GM12878 (cell line): ENCODE data around the gene PAXX. TPM values are rescaled to one million over a fixed set of nuclear protein-coding genes. Genes with fewer than 3 reads are reported as not detected.

Experiments
- ATAC-seq: fragments of 200-7000 bp; cut with Tn5 transposase; 3 replicates; pipeline ENCODE4 v1.9.1; 2020; ENCODE audit warnings: mild to moderate bottlenecking, moderate library complexity
- BruUV-seq: library from RNA; stranded (reverse); fragments of 400-500 nt; replicated peaks from 2 replicates; lab custom pipeline; 2021; lab: Mats Ljungman, UMichigan
- CTCF ChIA-PET: fragments of 300-600 bp; sonication (Branson Sonifier 250); formaldehyde crosslinking; extraction: SDS; loops from one replicate; lab custom pipeline; 2021; ENCODE audit warnings: inconsistent platforms; lab: Yijun Ruan, JAX
- POLR2A ChIA-PET: fragments of 350-600 bp; formaldehyde crosslinking; extraction: SDS; loops from one replicate; lab custom pipeline; 2021; ENCODE audit warnings: inconsistent platforms; lab: Charles Lee
- RAD21 ChIA-PET: fragments of 300-600 bp; sonication (Branson Sonifier 250); formaldehyde crosslinking; loops from one replicate; lab custom pipeline; 2023; ENCODE audit warnings: antibody characterized with exemption; ENCODE audit not compliant: unreplicated experiment; lab: Charles Lee
- SMC1A ChIA-PET: fragments of 300-600 bp; sonication (Branson Sonifier 250); formaldehyde crosslinking; loops from one replicate; lab custom pipeline; 2023; ENCODE audit not compliant: unreplicated experiment, uncharacterized antibody; lab: Charles Lee
- DNase-seq: peaks from one replicate; pipeline ENCODE4 v3.0.0-alpha.2; 2011; ENCODE audit warnings: low read depth, low spot score
- FAIRE-seq: peaks from 3 replicates; lab custom pipeline; 2011; peaks lifted over from hg19 to GRCh38; lab: Jason Lieb, UNC
- H2AFZ ChIP-seq: 2 replicates; pipeline ENCODE4 v1.6.0; 2011; ENCODE audit warnings: low read depth, low read length, control low read depth; ENCODE audit not compliant: control insufficient read depth
- H3K27ac ChIP-seq: 2 replicates; pipeline ENCODE4 v1.5.1; 2011; ENCODE audit warnings: control low read depth; ENCODE audit not compliant: control insufficient read depth, insufficient read depth
- H3K27me3 ChIP-seq, 2 experiments: replicated peaks in 1 of 2; 2 replicates each; pipeline versions ENCODE4 v1.6.0 to v1.6.1; 2011; ENCODE audit warnings: low read length in 1 of 2; ENCODE audit not compliant: control insufficient read depth in 2 of 2, insufficient read depth in 2 of 2
- H3K36me3 ChIP-seq, 2 experiments: 2 replicates each; pipeline ENCODE4 v1.5.1; 2011; ENCODE audit warnings: low read length in 1 of 2; ENCODE audit not compliant: control insufficient read depth in 2 of 2, insufficient read depth in 2 of 2
- H3K4me1 ChIP-seq: 2 replicates; pipeline ENCODE4 v1.6.1; 2011; ENCODE audit warnings: mild to moderate bottlenecking, low read length, moderate library complexity, mixed read lengths; ENCODE audit not compliant: control insufficient read depth, insufficient read depth
- H3K4me2 ChIP-seq: 2 replicates; pipeline ENCODE4 v1.6.0; 2011; ENCODE audit warnings: control low read depth; ENCODE audit not compliant: control insufficient read depth, insufficient read depth
- H3K4me3 ChIP-seq: fragments of 200-600 bp; sonication (generic); 2 replicates; pipeline ENCODE4 v1.5.1; 2016
- H3K79me2 ChIP-seq: 2 replicates; pipeline ENCODE4 v1.6.0; 2011; ENCODE audit warnings: low read length; ENCODE audit not compliant: control insufficient read depth, insufficient read depth
- H3K9ac ChIP-seq: 2 replicates; pipeline ENCODE4 v1.8.0; 2011; ENCODE audit warnings: low read length, control low read depth, mixed read lengths; ENCODE audit not compliant: control insufficient read depth, insufficient read depth
- H3K9me3 ChIP-seq: replicated peaks from 3 replicates; pipeline ENCODE4 v1.5.1; 2011; ENCODE audit warnings: mild to moderate bottlenecking, low read length; ENCODE audit not compliant: control insufficient read depth, insufficient read depth
- H4K20me1 ChIP-seq: 2 replicates; pipeline ENCODE4 v1.6.0; 2011; ENCODE audit not compliant: control insufficient read depth, insufficient read depth
- BHLHE40 ChIP-seq, 2 experiments: fragments of 450-650 bp in 1 of 2; IDR thresholded peaks; 2 replicates each; pipeline ENCODE4 v1.6.1; 2011 to 2017; ENCODE audit warnings: low read depth in 2 of 2, borderline replicate concordance in 1 of 2, improper control_type of control experiment in 1 of 2, low read length in 1 of 2, mild to moderate bottlenecking in 1 of 2
- ELK1 ChIP-seq: IDR thresholded peaks from 2 replicates; pipeline ENCODE4 v1.6.1; 2012; ENCODE audit warnings: low read depth, low read length, improper control_type of control experiment
- ETV6 ChIP-seq, 2 experiments: fragments of 450-650 bp in 1 of 2; IDR thresholded peaks in 1 of 2; conservative IDR thresholded peaks in 1 of 2; 2 replicates each; pipeline ENCODE4 v1.6.1; 2014; ENCODE audit warnings: antibody characterized with exemption in 1 of 2, borderline replicate concordance in 1 of 2, low read depth in 1 of 2, mild to moderate bottlenecking in 1 of 2, moderate library complexity in 1 of 2
- RELA ChIP-seq: fragments of 450-650 bp; IDR thresholded peaks from 2 replicates; pipeline ENCODE4 v1.8.0; 2014; ENCODE audit warnings: borderline replicate concordance; ENCODE audit not compliant: partially characterized antibody
- SREBF1 ChIP-seq: IDR thresholded peaks from 2 replicates; pipeline ENCODE4 v1.6.1; 2012; ENCODE audit warnings: mild to moderate bottlenecking, low read length
- ZBTB40 ChIP-seq: fragments of 450-650 bp; IDR thresholded peaks from 2 replicates; pipeline ENCODE4 v1.6.1; 2016; ENCODE audit warnings: mild to moderate bottlenecking, moderate library complexity, borderline replicate concordance
- ZNF274 ChIP-seq: IDR thresholded peaks from one replicate; pipeline ENCODE4 v1.8.0; 2011; ENCODE audit not compliant: insufficient read length, insufficient read depth
- ZNF384 ChIP-seq: IDR thresholded peaks from 2 replicates; pipeline ENCODE4 v1.6.1; 2012; ENCODE audit warnings: low read depth, mild to moderate bottlenecking, low read length, improper control_type of control experiment, borderline replicate concordance
- ZSCAN29 ChIP-seq: fragments of 450-650 bp; IDR thresholded peaks from 2 replicates; pipeline ENCODE4 v1.6.1; 2017; ENCODE audit warnings: mild to moderate bottlenecking, moderate library complexity
- WGBS: methylation state at CpG from one replicate; pipeline ENCODE4 v1.1.6; 2016; ENCODE audit warnings: low lambda C conversion rate; ENCODE audit not compliant: insufficient replicate concordance, insufficient coverage; ENCODE audit errors: missing lambda C conversion rate; 5-methylcytosine and 5-hydroxymethylcytosine counted together
- in situ Hi-C: fragments of 300-500 bp; cut with MboI; formaldehyde crosslinking; loops from 9 replicates; pipeline ENCODE4 v1.14.3; 2018; ENCODE audit warnings: mixed read lengths
- intact Hi-C: fragments of 100-400 bp; cut with micrococcal nuclease; formaldehyde crosslinking; loops from one replicate; pipeline ENCODE4 v1.14.2; 2022; ENCODE audit not compliant: unreplicated experiment
- polyA plus RNA-seq, 11 experiments: library from polyadenylated mRNA; depleted of rRNA in 4 of 11; unstranded in 6 of 11; stranded (reverse) in 5 of 11; fragments of >200 nt; fragmentation: Nextera tagmentation in 4 of 11; fragmentation: Illumina TruSeq in 1 of 11; extraction: Ambion mirVana in 4 of 11; extraction: Trizol in 1 of 11; gene quantifications; 1 replicate in 1 of 11; 2 replicates in 10 of 11; pipeline versions ENCODE4 v1.2.1 to v1.2.3, GENCODE V29; 2011 to 2016; ENCODE audit warnings: inconsistent platforms in 2 of 11, missing spikeins in 2 of 11, low read depth in 1 of 11
- total RNA-seq, 4 experiments: library from RNA; depleted of rRNA in 3 of 4; stranded (reverse); fragments of >200 nt in 3 of 4; fragmentation: Illumina TruSeq in 1 of 4; extraction: Trizol in 1 of 4; gene quantifications; 2 replicates each; pipeline versions ENCODE4 v1.2.1 to v1.2.3, GENCODE V29; 2013 to 2021
- TF ChIP-seq, protein P1 (sequence below): fragments of 450-650 bp; formaldehyde crosslinking; IDR thresholded peaks from 2 replicates; pipeline ENCODE4 v1.5.0; 2022; ENCODE audit warnings: mild to moderate bottlenecking, missing genetic modification characterization

The PAXX gene
- total and polyA plus RNA-seq, 10 of the 15 experiments (the other 5 are each of a cell fraction or from before 2014, with no cell fraction given): 0.18 to 60.6 (median 29.5) TPM

GRCh38 chr9:136944212-136944518, 48.1 kb upstream of the PAXX start (continued):
- no peak for TF ChIP-seq ETV6 (conservative IDR thresholded peaks at IDR 0.05 in 1 of 2, IDR thresholded peaks at IDR 0.05 in 1 of 2; ENCODE audit: borderline replicate concordance in 1 of 2, low read depth in 1 of 2)
- TF ChIP-seq BHLHE40 (IDR thresholded peaks at IDR 0.05; ENCODE audit: borderline replicate concordance in 1 of 2, low read depth in 2 of 2, low read length in 1 of 2): peak in 1 of 2 experiments; percentile 90; a peak in 3 of 4 replicates

GRCh38 chr9:136944519-136945332, 47.5 kb upstream of the PAXX start, which contains the start of the genes C8G and FBXW5:
Gene C8G, plus strand, starts transcription at chr9:136945243. Its CDS starts 78 bp downstream, at chr9:136945321.
Gene FBXW5, minus strand, starts transcription at chr9:136944738. Its CDS starts 655 bp downstream, at chr9:136944083.
- H3K9me3 ChIP-seq: no peaks in the 10 kb centered on the region
- DNase-seq (peak; percentile 72), FAIRE-seq (peak; percentile 91), ATAC-seq (peak; percentile 78)
- SMC1A ChIA-PET: interaction anchor here (0.8 kb wide), 1 partner anchor 154 kb away, joined by 3 read pairs; the partner anchor contains the start of gene TMEM141
- peak within 1 kb of the TSS; percentile 85 for H3K9ac ChIP-seq
- H3K4me3 ChIP-seq: peak within 1 kb of the TSS; percentile 98
- CTCF ChIA-PET: interaction anchor here (0.7 to 2.5 kb wide), 9 partner anchors 8 to 123 kb away, joined by 3 to 12 read pairs (median 3); partner anchors contain the start of genes AJM1 and TRAF2
- peak within 1 kb of the TSS; percentile 81 for H3K4me2 ChIP-seq
- intact Hi-C loops (loop anchor here (1.0 to 10.0 kb wide), 3 partner anchors 47 to 150 kb away; partner anchors contain the start of genes CCDC183, MAMDC4 and TMEM141), in situ Hi-C loops (loop anchor here (5.0 kb wide), 1 partner anchor 93 kb away; no protein-coding TSS in a partner anchor)
- no TSS peak for BruUV-seq
- peaks cover 0 to 26% of the 10 kb centered on the region in 2 experiments; a peak in 3 of 4 replicates for H3K36me3 ChIP-seq
- peak within 1 kb of the TSS; percentile 81 for H2AFZ ChIP-seq
- H3K27ac ChIP-seq: peak within 1 kb of the TSS; percentile 91
- no peaks in the 10 kb centered on the region for H4K20me1 ChIP-seq
- peaks cover 19% of the 10 kb centered on the region for H3K79me2 ChIP-seq
- RAD21 ChIA-PET: interaction anchor here (1.2 kb wide), 1 partner anchor 47 kb away, joined by 5 read pairs; no protein-coding TSS in a partner anchor
- WGBS: 2% methylated on average over 70 of the region's 74 CpGs
- H3K27me3 ChIP-seq: no peaks in the 10 kb centered on the region
- H3K4me1 ChIP-seq: peaks cover 4% of the 10 kb centered on the region
- POLR2A ChIA-PET: interaction anchor here (1.2 to 2.5 kb wide), 3 partner anchors 43 to 97 kb away, joined by 5 to 6 read pairs (median 5); partner anchors contain the start of gene TRAF2
- TF ChIP-seq ZNF384: no peak
- TF ChIP-seq ZNF274: no peak
- no peak for TF ChIP-seq ZSCAN29
- no peak for TF ChIP-seq ZBTB40
- TF ChIP-seq ELK1: no peak; the same call in 1 of the 2 replicates
- TF ChIP-seq, protein P1, sequence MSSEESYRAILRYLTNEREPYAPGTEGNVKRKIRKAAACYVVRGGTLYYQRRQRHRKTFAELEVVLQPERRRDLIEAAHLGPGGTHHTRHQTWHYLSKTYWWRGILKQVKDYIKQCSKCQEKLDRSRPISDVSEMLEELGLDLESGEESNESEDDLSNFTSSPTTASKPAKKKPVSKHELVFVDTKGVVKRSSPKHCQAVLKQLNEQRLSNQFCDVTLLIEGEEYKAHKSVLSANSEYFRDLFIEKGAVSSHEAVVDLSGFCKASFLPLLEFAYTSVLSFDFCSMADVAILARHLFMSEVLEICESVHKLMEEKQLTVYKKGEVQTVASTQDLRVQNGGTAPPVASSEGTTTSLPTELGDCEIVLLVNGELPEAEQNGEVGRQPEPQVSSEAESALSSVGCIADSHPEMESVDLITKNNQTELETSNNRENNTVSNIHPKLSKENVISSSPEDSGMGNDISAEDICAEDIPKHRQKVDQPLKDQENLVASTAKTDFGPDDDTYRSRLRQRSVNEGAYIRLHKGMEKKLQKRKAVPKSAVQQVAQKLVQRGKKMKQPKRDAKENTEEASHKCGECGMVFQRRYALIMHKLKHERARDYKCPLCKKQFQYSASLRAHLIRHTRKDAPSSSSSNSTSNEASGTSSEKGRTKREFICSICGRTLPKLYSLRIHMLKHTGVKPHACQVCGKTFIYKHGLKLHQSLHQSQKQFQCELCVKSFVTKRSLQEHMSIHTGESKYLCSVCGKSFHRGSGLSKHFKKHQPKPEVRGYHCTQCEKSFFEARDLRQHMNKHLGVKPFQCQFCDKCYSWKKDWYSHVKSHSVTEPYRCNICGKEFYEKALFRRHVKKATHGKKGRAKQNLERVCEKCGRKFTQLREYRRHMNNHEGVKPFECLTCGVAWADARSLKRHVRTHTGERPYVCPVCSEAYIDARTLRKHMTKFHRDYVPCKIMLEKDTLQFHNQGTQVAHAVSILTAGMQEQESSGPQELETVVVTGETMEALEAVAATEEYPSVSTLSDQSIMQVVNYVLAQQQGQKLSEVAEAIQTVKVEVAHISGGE: no peak
- TF ChIP-seq SREBF1: no peak
- TF ChIP-seq RELA: peak; percentile 48
